HEK293 (cell line): ENCODE results near the gene ABR.

Experiments
- CTCF ChIA-PET: fragments of 350-600 bp; formaldehyde crosslinking; extraction: SDS; loops from one replicate; lab custom pipeline; 2021; ENCODE audit warnings: antibody characterized with exemption; lab: Yijun Ruan, JAX
- POLR2A ChIA-PET: fragments of 300-600 bp; formaldehyde crosslinking; extraction: SDS; loops from one replicate; lab custom pipeline; 2020; ENCODE audit warnings: antibody characterized with exemption, inconsistent platforms; lab: Yijun Ruan, JAX
- H3K27ac ChIP-seq: fragments of 200-500 bp; sonication (Bioruptor generic); 2 replicates; pipeline ENCODE4 v1.5.1; 2014; ENCODE audit warnings: low read depth, low read length, control low read depth, inconsistent platforms; ENCODE audit errors: extremely low read depth
- H3K36me3 ChIP-seq, 2 experiments: fragments of 200-500 bp in 1 of 2; sonication (Bioruptor generic) in 1 of 2; 1 replicate in 1 of 2; 2 replicates in 1 of 2; pipeline ENCODE4 v1.5.1; 2014 to 2017; ENCODE audit warnings: inconsistent platforms in 2 of 2, low read length in 2 of 2; ENCODE audit not compliant: control insufficient read depth in 2 of 2, insufficient read depth in 1 of 2
- H3K4me1 ChIP-seq: fragments of 200-500 bp; sonication (Bioruptor generic); 2 replicates; pipeline ENCODE4 v1.5.1; 2014; ENCODE audit warnings: mild to moderate bottlenecking, low read length, inconsistent platforms; ENCODE audit not compliant: control insufficient read depth, insufficient read depth
- H3K4me3 ChIP-seq: 2 replicates; pipeline ENCODE4 v1.5.1; 2011; ENCODE audit warnings: low read depth, mild to moderate bottlenecking, control low read depth, low read length, moderate library complexity
- H3K9me3 ChIP-seq: fragments of 200-500 bp; sonication (Bioruptor generic); 2 replicates; pipeline ENCODE4 v1.5.1; 2014; ENCODE audit warnings: low read depth, low read length, inconsistent platforms; ENCODE audit not compliant: control insufficient read depth, insufficient read depth
- BCL6B ChIP-seq: fragments of 450-650 bp; formaldehyde crosslinking; IDR thresholded peaks from 2 replicates; pipeline ENCODE4 v1.5.1; 2017; ENCODE audit warnings: missing biosample characterization, missing genetic modification characterization
- EGR2 ChIP-seq: fragments of 450-650 bp; formaldehyde crosslinking; IDR thresholded peaks from 2 replicates; pipeline ENCODE4 v1.5.1; 2016; ENCODE audit warnings: low read depth, missing biosample characterization, missing genetic modification characterization
- HOXC10 ChIP-seq: sonication (generic); formaldehyde crosslinking; IDR thresholded peaks from 2 replicates; pipeline ENCODE4 v1.8.1; 2023; ENCODE audit warnings: mild to moderate bottlenecking, missing genetic modification reagents
- KLF17 ChIP-seq: fragments of 450-650 bp; formaldehyde crosslinking; IDR thresholded peaks from 2 replicates; pipeline ENCODE4 v1.5.1; 2016; ENCODE audit warnings: missing biosample characterization, missing genetic modification characterization
- OSR2 ChIP-seq: fragments of 450-650 bp; formaldehyde crosslinking; IDR thresholded peaks from 2 replicates; pipeline ENCODE4 v1.5.1; 2016; ENCODE audit warnings: missing biosample characterization, missing genetic modification characterization
- PATZ1 ChIP-seq: fragments of 450-650 bp; formaldehyde crosslinking; IDR thresholded peaks from 2 replicates; pipeline ENCODE4 v1.5.1; 2016; ENCODE audit warnings: missing biosample characterization, missing genetic modification characterization
- SCRT2 ChIP-seq: fragments of 450-650 bp; formaldehyde crosslinking; IDR thresholded peaks from 2 replicates; pipeline ENCODE4 v1.5.1; 2016; ENCODE audit warnings: missing biosample characterization, missing genetic modification characterization
- TCF7L2 ChIP-seq: IDR thresholded peaks from 2 replicates; pipeline ENCODE4 v1.6.1; 2011; ENCODE audit warnings: low read depth, mild to moderate bottlenecking, inconsistent platforms, low read length, moderate library complexity, borderline replicate concordance
- WT1 ChIP-seq: fragments of 450-650 bp; formaldehyde crosslinking; IDR thresholded peaks from 2 replicates; pipeline ENCODE4 v1.5.1; 2016; ENCODE audit warnings: missing biosample characterization, missing genetic modification characterization
- ZBTB21 ChIP-seq: fragments of 450-650 bp; formaldehyde crosslinking; IDR thresholded peaks from 2 replicates; pipeline ENCODE4 v1.5.1; 2017; ENCODE audit warnings: missing biosample characterization, missing genetic modification characterization
- ZBTB26 ChIP-seq: fragments of 450-650 bp; formaldehyde crosslinking; optimal IDR thresholded peaks from 2 replicates; pipeline ENCODE3; 2016; ENCODE audit warnings: missing biosample characterization, mild to moderate bottlenecking, missing genetic modification characterization
- ZFP41 ChIP-seq: fragments of 450-650 bp; formaldehyde crosslinking; IDR thresholded peaks from 2 replicates; pipeline ENCODE4 v1.5.1; 2016; ENCODE audit warnings: missing biosample characterization, missing genetic modification characterization, borderline replicate concordance
- ZNF175 ChIP-seq: fragments of 450-650 bp; formaldehyde crosslinking; IDR thresholded peaks from 2 replicates; pipeline ENCODE4 v1.5.1; 2016; ENCODE audit warnings: missing biosample characterization, missing genetic modification characterization
- ZNF202 ChIP-seq: fragments of 450-650 bp; formaldehyde crosslinking; IDR thresholded peaks from 2 replicates; pipeline ENCODE4 v1.5.1; 2016; ENCODE audit warnings: missing biosample characterization, missing genetic modification characterization, borderline replicate concordance
- ZNF335 ChIP-seq: fragments of 450-650 bp; formaldehyde crosslinking; conservative IDR thresholded peaks from 2 replicates; pipeline ENCODE4 v1.5.1; 2016; ENCODE audit warnings: missing biosample characterization, missing genetic modification characterization
- ZNF341 ChIP-seq: fragments of 450-650 bp; formaldehyde crosslinking; IDR thresholded peaks from 2 replicates; pipeline ENCODE4; 2016; ENCODE audit warnings: low read depth, missing biosample characterization, missing genetic modification characterization
- ZNF473 ChIP-seq: fragments of 450-650 bp; formaldehyde crosslinking; IDR thresholded peaks from 2 replicates; pipeline ENCODE4 v1.5.1; 2017; ENCODE audit warnings: missing biosample characterization, missing genetic modification characterization
- ZNF501 ChIP-seq: fragments of 450-650 bp; formaldehyde crosslinking; IDR thresholded peaks from 2 replicates; pipeline ENCODE4 v1.5.1; 2016; ENCODE audit warnings: missing biosample characterization, missing genetic modification characterization
- ZSCAN4 ChIP-seq: fragments of 450-650 bp; formaldehyde crosslinking; IDR thresholded peaks from 2 replicates; pipeline ENCODE4 v1.5.1; 2017; ENCODE audit warnings: missing biosample characterization, missing genetic modification characterization
- TF ChIP-seq, protein P1 (sequence below): fragments of 450-650 bp; formaldehyde crosslinking; IDR thresholded peaks from 2 replicates; pipeline ENCODE4 v1.5.1; 2016; ENCODE audit warnings: missing biosample characterization, missing genetic modification characterization

The ABR gene

GRCh38 chr17:1145311-1145986 lies 34.3 kb downstream of the ABR start:
- no peaks in the 10 kb centered on the region for H3K9me3 ChIP-seq
- no peak overlapping the region for H3K27ac ChIP-seq
- peaks cover 8% of the 10 kb centered on the region for H3K4me1 ChIP-seq
- no peak for TF ChIP-seq TCF7L2
- TF ChIP-seq ZNF202 (tag by site-specific recombination), result no peak
- no peak for TF ChIP-seq ZNF473 (tag by site-specific recombination)
- TF ChIP-seq HOXC10 (CRISPR knock-in tag), result no peak
- TF ChIP-seq ZNF175 (tag by site-specific recombination), result no peak
- TF ChIP-seq, protein P1, sequence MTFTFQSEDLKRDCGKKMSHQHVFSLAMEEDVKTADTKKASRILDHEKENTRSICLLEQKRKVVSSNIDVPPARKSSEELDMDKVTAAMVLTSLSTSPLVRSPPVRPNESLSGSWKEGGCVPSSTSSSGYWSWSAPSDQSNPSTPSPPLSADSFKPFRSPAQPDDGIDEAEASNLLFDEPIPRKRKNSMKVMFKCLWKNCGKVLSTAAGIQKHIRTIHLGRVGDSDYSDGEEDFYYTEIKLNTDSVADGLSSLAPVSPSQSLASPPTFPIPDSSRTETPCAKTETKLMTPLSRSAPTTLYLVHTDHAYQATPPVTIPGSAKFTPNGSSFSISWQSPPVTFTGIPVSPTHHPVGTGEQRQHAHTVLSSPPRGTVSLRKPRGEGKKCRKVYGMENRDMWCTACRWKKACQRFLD, result no peak
- TF ChIP-seq ZFP41 (tag by site-specific recombination), result no peak
- TF ChIP-seq ZNF501 (tag by site-specific recombination), result no peak
- no peak for TF ChIP-seq ZBTB26 (tag by site-specific recombination)
- no peak for TF ChIP-seq PATZ1 (tag by site-specific recombination)
- no peak for TF ChIP-seq ZNF335
- TF ChIP-seq ZBTB21, result no peak
- TF ChIP-seq KLF17 (tag by site-specific recombination), result no peak
- TF ChIP-seq WT1 (tag by site-specific recombination), result no peak
- no peak for TF ChIP-seq ZSCAN4 (tag by site-specific recombination)
- no peak for TF ChIP-seq SCRT2 (tag by site-specific recombination)
- TF ChIP-seq BCL6B (tag by site-specific recombination), result no peak
- no peak for TF ChIP-seq OSR2 (tag by site-specific recombination)
- no peak for TF ChIP-seq EGR2 (tag by site-specific recombination)
- TF ChIP-seq ZNF341 (tag by site-specific recombination), result no peak
- H3K4me3 ChIP-seq, result no peak overlapping the region
- peaks cover 0 to 14% of the 10 kb centered on the region in 2 experiments; a peak in 1 of 3 replicates for H3K36me3 ChIP-seq
- ChIA-PET CTCF (interaction anchor here (0.8 to 8.3 kb wide), 4 partner anchors 23 to 89 kb away, joined by 3 to 114 read pairs (median 28); no protein-coding TSS in a partner anchor), POLR2A (interaction anchor here (0.6 kb wide), 1 partner anchor 31 kb away, joined by 4 read pairs; no protein-coding TSS in a partner anchor)
